Fibroblast of skin of right biceps (primary cell): ENCODE results near the gene ATE1.
"Not testable (repeated sequence)": the region's sequence is repeated elsewhere in the genome, so short reads cannot be mapped to it uniquely, and the experiment has no call there.

Experiments
- DNase-seq: peaks from one replicate; pipeline ENCODE4 v3.0.0-alpha.2; 2013

The ATE1 gene

GRCh38 chr10:121828045-121828444, 99.8 kb downstream of the ATE1 start:
- DNase-seq = no peak

- not testable (repeated sequence) for DNase-seq
Observed at GRCh38 chr10:121826773-121827172, 101.1 kb downstream of the ATE1 start.

DNA sequence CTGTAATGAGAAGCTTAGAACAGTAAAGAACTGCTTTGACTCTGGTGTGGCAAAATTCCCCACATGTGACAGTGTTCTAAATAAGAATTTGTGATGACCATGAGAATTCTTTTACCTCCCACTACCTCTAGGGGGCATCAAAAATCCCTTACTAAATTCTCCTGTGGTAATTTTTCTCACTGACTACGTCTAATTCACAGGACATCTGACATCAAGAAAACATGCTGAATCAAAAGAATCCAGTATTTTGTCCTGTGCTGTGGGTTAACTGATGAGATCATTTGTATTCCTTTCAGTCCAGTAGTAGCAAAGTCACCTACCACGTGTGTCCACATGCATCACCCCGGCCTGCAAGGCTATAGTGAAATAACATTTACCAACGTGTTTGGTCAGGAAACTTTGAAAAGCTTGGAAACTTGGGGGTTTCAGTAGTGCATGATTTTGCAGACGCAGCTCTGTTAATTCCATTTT, 103.8 kb downstream of the ATE1 start:
- peak; percentile 47 for DNase-seq

DNA sequence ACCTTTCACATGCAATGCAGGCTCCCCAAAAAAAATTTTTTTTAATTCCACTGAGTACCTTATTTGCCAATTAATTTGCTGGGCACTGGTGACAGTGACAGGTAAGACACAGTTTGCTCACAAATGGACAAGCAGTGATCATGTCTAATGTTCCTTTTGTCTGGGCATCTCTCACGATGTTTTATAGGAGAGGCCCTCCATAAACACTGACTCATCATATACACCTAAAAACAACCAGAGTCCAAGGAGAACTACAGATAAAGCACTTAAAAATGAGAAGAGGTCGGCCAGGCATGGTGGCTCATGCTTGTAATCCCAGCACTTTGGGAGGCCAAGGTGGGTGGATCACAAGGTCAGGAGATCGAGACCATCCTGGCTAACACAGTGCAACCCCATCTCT, 105.1 kb downstream of the ATE1 start:
- DNase-seq = no peak

DNA sequence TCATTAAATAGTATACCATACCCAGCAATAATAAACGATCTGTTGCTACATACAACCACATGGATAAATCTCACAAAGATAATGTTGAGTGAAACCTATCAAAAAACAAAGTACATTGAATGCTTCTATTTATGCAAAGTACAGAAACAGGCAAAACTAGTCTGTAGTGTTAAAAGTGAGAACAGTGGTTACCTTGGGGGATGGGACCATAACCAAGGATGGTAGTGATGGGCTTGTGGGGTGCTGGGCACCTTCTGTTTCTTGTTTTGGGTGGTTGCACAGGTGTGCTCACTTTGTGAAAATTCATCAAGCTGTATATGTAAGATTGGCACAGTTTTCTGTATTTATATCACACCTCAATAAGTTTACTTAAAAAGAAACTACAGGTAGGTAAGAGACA, 105.7 kb downstream of the ATE1 start:
- DNase-seq = no peak

DNA sequence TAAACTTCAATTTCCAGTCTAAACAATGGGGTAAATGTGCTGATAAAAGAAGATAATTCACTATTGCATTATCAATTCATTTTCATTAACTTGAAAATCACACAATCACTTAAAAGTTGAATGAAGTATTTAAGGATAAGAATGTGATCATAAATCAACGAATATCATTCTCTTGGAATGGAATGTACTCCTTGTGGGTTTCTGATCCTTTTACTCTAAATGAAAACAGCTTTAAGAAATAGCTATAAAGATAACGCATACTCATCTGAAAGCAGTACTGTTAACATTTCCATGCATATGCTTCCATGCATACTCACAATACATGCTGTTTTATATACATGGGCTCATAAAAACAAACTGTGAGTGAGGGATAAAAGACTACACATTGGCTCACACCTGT, 108.8 kb downstream of the ATE1 start:
- peak; percentile 73 for DNase-seq

DNA sequence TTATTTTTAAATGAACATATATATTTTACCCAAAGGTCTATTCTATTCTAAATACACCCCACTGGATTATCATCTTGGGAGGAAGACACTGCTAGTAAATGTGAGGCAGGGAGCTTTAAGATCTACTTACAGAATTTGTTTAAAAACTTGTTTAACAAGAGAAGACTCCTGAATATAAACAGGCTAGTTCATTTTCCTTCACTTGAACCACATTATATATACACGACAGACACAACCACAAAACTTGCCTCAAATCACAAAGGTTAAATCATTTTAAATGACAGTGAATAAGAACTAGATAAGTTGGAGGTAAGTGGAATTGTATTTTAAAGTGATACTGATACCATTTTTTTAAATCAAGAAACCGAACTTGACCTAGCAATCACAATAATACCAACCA, 109.2 kb downstream of the ATE1 start:
- DNase-seq = peak; percentile 26

GRCh38 chr10:121816197-121816596, 111.6 kb downstream of the ATE1 start:
- no peak for DNase-seq

DNA sequence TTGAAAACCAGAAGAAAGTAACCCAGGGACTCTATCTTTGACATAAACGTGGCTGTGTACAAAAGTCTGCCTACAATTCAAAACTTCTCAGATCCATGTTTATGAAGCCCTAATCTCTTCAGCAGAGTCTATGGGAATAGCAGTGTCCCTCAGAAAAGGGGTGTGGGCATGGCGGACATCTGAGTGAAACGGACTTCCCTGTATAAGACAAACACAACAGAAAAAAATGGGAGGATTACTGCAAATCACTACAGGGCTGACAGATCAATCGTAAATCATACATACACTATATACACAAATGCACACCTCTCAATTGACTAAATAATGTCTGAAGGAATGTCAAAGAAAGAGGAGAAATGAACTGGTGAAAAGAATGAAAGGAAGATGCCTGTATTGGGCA, 114.0 kb downstream of the ATE1 start:
- no peak for DNase-seq

- DNase-seq = peak; percentile 43
Observed at GRCh38 chr10:121813211-121813815, 114.5 kb downstream of the ATE1 start.

DNA sequence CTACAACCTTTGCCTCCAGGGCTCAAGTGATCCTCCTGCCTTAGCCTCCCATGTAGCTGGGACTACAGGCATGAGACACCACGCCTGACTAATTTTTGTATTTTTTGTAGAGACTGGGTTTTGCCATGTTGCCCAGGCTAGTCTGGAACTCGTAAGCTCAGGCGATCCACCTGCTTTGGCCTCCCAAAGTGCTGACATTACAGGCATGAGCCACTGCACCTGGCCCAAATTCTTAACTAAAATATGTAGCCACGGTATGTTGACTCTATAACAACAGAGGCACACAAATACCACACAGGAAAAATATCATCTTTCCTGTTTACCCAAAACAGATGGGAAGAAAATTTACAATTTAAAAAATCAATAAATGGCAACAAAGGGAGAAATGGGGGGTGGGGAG, 115.8 kb downstream of the ATE1 start:
- DNase-seq = no peak

GRCh38 chr10:121811386-121811785, 116.4 kb downstream of the ATE1 start:
- DNase-seq = no peak

GRCh38 chr10:121808835-121809234, 119.0 kb downstream of the ATE1 start:
- DNase-seq = no peak

- peak; percentile 94 for DNase-seq
Observed at GRCh38 chr10:121804460-121804859, 123.4 kb downstream of the ATE1 start.

- DNase-seq = peak; percentile 34
Observed at GRCh38 chr10:121803611-121804010, 124.2 kb downstream of the ATE1 start.

- no peak for DNase-seq
Observed at GRCh38 chr10:121800831-121801230, 127.0 kb downstream of the ATE1 start.

DNA sequence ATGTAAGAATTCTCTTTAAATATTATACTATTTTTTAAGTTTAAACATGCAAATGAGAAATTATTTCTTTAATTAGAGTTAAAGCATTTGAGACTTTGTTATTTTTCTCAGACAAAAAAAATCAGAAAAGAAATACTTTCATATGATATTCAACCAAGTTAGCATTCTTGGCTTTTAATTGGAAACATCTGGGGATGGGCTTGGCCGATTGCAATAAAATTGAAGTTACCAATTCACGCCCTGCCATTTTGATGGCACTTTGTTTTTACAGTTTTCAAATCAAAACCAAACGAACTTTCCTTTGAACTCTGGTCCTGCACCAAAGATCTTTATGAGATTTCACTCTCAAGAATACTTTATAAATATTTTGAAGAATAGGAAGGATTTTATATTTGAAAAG, 127.7 kb downstream of the ATE1 start:
- peak; percentile 57 for DNase-seq

- DNase-seq = no peak
Observed at GRCh38 chr10:121797490-121797889, 130.3 kb downstream of the ATE1 start.

DNA sequence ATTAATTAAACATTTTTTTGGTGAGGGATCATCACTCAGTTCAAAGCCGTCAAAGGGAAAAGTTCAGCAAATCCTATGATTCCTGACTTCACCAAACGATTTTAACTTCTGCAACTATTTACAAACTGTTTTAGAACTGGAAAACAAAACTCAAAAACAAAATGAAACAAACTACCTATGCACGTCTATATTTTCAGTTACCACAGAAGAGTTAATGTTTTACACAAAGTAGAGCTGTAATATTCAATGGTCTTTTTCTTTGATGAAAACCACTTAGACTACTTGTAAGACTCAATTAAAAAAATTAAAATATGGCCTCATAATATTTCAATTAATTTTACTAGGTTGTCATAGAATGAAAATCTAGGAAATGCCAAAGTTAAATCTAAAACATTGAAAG, 131.5 kb downstream of the ATE1 start:
- no peak for DNase-seq

DNA sequence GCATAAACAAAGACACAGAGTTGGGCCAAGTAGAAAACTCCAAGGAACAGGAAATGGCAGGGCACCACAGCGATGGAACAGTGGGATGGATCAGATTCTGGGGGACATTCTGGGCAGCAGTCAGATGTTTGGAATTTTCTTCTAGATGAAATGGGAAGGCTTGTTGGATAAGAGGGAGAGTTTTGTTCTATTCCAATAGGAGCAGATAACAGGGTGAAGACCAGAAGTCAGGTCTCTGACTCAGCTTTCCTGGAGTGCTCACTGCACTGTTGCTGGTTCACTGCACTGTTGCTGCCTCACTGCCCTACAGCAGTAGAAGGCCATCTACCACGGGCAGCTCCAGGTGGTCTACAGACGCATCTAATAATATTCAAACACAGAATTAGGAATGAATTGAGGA, 135.6 kb downstream of the ATE1 start:
- peak; percentile 33 for DNase-seq

DNA sequence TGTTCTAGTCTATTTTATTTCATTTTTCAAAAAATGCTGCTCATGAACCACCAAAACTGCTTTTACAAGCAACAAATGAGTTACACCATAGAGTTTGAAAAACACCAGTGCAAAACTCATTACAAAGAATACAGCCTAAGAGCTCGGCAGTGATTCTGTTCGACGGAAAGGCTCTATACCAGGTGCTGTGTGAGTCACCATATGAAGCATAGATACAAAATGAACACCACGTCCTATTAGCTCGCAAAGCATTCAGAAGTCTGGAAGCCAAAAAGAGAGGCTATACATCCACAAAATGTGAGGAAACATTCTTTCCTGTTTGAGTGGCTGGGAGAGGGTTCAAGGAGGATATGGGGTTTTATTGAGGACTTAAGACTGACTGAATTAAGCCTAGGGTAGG, 136.1 kb downstream of the ATE1 start:
- peak; percentile 23 for DNase-seq

GRCh38 chr10:121788717-121789116, 139.1 kb downstream of the ATE1 start:
- DNase-seq = no peak

DNA sequence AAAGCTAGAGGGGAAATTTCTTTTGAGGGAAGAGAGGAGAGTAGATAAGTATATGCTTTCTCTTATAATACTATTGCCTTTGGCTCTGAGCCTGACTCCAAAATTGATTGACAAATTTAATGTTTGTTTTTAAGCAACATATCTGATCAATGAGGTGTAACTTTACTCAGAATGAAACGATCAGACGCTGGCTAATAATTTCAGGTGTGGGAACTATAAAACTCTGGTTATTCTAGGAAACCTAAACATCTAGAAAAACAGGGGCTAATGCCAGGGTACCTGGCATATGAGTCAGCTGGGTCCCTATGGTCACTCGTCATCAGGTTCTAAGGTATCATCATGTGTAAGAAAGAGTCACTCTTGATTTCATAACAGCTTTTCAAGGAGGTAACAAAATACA, 139.7 kb downstream of the ATE1 start:
- DNase-seq = no peak

DNA sequence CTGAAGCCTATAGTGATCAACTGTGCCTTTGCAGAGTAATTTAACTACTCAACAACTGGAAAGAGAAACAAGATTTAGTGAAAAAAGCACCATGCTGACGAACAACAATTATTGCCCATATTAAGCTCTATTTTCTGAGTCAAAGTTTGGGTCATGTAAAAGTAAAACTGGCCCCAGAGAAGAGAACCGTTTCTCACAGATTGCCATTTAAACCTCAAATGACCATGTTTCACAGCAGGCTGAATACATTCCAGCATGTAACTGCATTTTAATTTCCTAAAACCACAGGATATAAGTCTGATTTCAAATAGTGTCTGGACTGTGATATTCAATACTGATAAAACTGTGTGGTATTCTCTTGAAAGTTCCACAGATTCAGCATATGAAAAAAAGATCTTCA, 140.7 kb downstream of the ATE1 start:
- DNase-seq = peak; percentile 26

DNA sequence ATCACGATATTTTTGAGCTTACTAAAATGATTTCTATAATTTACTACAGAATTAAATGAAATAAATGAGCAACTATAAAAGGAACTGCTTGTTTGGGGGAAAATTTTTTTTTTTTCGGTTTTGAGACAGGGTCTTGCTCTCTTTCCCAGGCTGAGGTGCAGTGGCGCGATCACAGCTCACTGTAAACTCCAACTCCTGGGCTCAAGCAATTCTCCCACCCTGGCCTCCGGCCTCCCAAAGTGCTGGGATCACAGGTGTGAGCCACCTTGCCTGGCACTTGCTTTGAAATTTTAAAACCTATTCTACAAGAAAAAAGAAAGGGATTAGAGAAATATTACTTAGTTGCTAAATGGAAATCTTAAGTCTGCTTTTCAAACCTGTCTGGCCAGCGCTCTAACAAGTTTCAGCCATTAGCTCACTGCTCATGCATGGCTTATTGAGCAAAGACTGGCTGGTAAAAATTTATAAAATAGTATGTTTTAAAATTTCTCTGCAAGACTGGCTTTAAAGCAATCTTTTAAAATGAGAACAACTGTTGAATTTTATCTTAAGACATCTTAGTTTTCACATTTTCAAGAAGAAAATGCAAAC, 144.0 kb downstream of the ATE1 start:
- DNase-seq = no peak
